GM21515 (cell line): Measurements from ENCODE around the gene CDH11.

Experiments
- ATAC-seq: cut with Tn5 transposase; IDR thresholded peaks from one replicate; pipeline ENCODE4 v1.9.1; 2021; ENCODE audit not compliant: unreplicated experiment

Gene CDH11

GRCh38 chr16:65071433-65072311 is 50.2 kb downstream of the CDH11 start:
- ATAC-seq = no peak

- no peak for ATAC-seq
Observed at GRCh38 chr16:65070831-65071432, 50.9 kb downstream of the CDH11 start.

GRCh38 chr16:65069766-65070165 is 52.1 kb downstream of the CDH11 start:
- no peak for ATAC-seq

GRCh38 chr16:65069065-65069464 is 52.8 kb downstream of the CDH11 start:
- no peak for ATAC-seq

- ATAC-seq = no peak
Observed at GRCh38 chr16:65068151-65068740, 53.6 kb downstream of the CDH11 start.

GRCh38 chr16:65066651-65067050 is 55.2 kb downstream of the CDH11 start:
- ATAC-seq = no peak

GRCh38 chr16:65065031-65065430 is 56.8 kb downstream of the CDH11 start:
- ATAC-seq = no peak

GRCh38 chr16:65064131-65064530 is 57.7 kb downstream of the CDH11 start:
- no peak for ATAC-seq

- ATAC-seq = no peak
Observed at GRCh38 chr16:65062736-65063583, 58.9 kb downstream of the CDH11 start.

- no peak for ATAC-seq
Observed at GRCh38 chr16:65061935-65062518, 59.8 kb downstream of the CDH11 start.

GRCh38 chr16:65061263-65061662 is 60.6 kb downstream of the CDH11 start:
- ATAC-seq = no peak

GRCh38 chr16:65059406-65059980 is 62.4 kb downstream of the CDH11 start:
- ATAC-seq = no peak

GRCh38 chr16:65057184-65057583 is 64.7 kb downstream of the CDH11 start:
- ATAC-seq = no peak

GRCh38 chr16:65054457-65054856 is 67.4 kb downstream of the CDH11 start:
- no peak for ATAC-seq

GRCh38 chr16:65049679-65050078 is 72.2 kb downstream of the CDH11 start:
- no peak for ATAC-seq

GRCh38 chr16:65045961-65046360 is 75.9 kb downstream of the CDH11 start:
- ATAC-seq = no peak

GRCh38 chr16:65044873-65045272 is 77.0 kb downstream of the CDH11 start:
- no peak for ATAC-seq

GRCh38 chr16:65044026-65044425 is 77.8 kb downstream of the CDH11 start:
- no peak for ATAC-seq

GRCh38 chr16:65042438-65043365 is 79.2 kb downstream of the CDH11 start:
- no peak for ATAC-seq
